Vagina (tissue), 2 donors: Measurements from ENCODE around the gene RBMX. TPM values are rescaled to one million over a fixed set of nuclear protein-coding genes. Genes with fewer than 3 reads are reported as not detected.

ENCODE experiments used
- DNase-seq, 2 donors: peaks; one replicate each; pipeline ENCODE4 v3.0.0-alpha.2; 2017; ENCODE audit errors: extremely low spot score in 2 of 2
- H3K27ac ChIP-seq: fragments of 200-600 bp; sonication (generic); one replicate; pipeline ENCODE4 v1.5.1; 2019
- H3K27me3 ChIP-seq: fragments of 200-600 bp; sonication (generic); one replicate; pipeline ENCODE4 v1.5.1; 2019
- H3K36me3 ChIP-seq, 2 donors: fragments of 200-600 bp; sonication (generic); one replicate each; pipeline ENCODE4 v1.5.1; 2017 to 2019
- H3K4me1 ChIP-seq: fragments of 200-600 bp; sonication (generic); one replicate; pipeline ENCODE4 v1.5.1; 2019
- H3K4me3 ChIP-seq, 2 donors: fragments of 200-600 bp; sonication (generic); 1 replicate in 1 of 2; 2 replicates in 1 of 2; pipeline ENCODE4 v1.5.1; 2016 to 2019
- H3K9me3 ChIP-seq: fragments of 200-600 bp; sonication (generic); one replicate; pipeline ENCODE4 v1.5.1; 2019
- CTCF ChIP-seq, 3 experiments: fragments of 450-650 bp in 2 of 3; fragments of 200-600 bp in 1 of 3; sonication (generic) in 1 of 3; IDR thresholded peaks; one replicate each; pipeline ENCODE4 v1.5.1; 2017 to 2019; ENCODE audit warnings: antibody characterized with exemption in 3 of 3, mild to moderate bottlenecking in 2 of 3, moderate library complexity in 2 of 3
- POLR2A ChIP-seq, 2 donors: fragments of 450-650 bp; IDR thresholded peaks; one replicate each; pipeline ENCODE4 v1.6.1; 2017; ENCODE audit warnings: antibody characterized with exemption in 2 of 2, mild to moderate bottlenecking in 2 of 2, moderate library complexity in 2 of 2
- POLR2AphosphoS5 ChIP-seq, 2 donors: sonication (generic); formaldehyde crosslinking; IDR thresholded peaks; one replicate each; pipeline ENCODE4 v1.9.0; 2017; ENCODE audit warnings: antibody characterized with exemption in 2 of 2, mild to moderate bottlenecking in 2 of 2, low read depth in 1 of 2; ENCODE audit not compliant: insufficient read depth in 1 of 2
- intact Hi-C: fragments of 100-400 bp; cut with DNase I; formaldehyde crosslinking; loops from one replicate; pipeline ENCODE4 v1.15.1; 2023
- total RNA-seq: library from RNA; depleted of rRNA; stranded (reverse); fragments of >200 nt; gene quantifications from one replicate; pipeline ENCODE4 v1.2.3, GENCODE V29; 2016

RBMX gene
- total RNA-seq, 1 donor from 2014 or later = 193 TPM

DNA sequence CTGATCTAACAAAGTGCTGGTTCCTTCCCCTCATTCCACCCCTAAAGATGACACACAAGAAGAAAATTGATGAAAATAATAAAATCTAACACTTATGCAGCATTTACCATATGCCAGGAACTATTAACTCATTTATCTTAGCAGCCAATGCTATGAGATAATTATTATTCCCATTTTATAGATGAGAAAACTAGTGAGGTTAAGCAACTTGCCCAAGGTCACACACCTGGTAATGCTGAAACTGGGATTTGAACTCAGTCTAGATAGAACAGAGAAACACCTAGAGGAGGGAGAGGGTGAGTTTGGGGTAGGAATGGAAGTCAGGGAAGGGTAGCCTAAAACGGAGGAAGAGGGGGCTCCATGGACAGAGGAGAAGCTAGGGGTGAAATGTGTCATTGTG is 18.6 kb downstream of the RBMX start:
- no peaks in the 10 kb centered on the region for H3K27me3 ChIP-seq
- no peaks in the 10 kb centered on the region for H3K9me3 ChIP-seq
- H3K36me3 ChIP-seq = no peaks in the 10 kb centered on the region
- TF ChIP-seq POLR2AphosphoS5 (IDR thresholded peaks at IDR 0.05; ENCODE audit: insufficient read depth in 1 of 2, low read depth in 1 of 2) = no peak
- TF ChIP-seq POLR2A (IDR thresholded peaks at IDR 0.05) = no peak
- TF ChIP-seq CTCF (IDR thresholded peaks at IDR 0.05) = no peak
- no peak overlapping the region for H3K27ac ChIP-seq
- DNase-seq = no peak
- intact Hi-C loops = no loop called here
- H3K4me1 ChIP-seq = no peaks in the 10 kb centered on the region
- H3K4me3 ChIP-seq = no peak overlapping the region

- H3K4me1 ChIP-seq = no peaks in the 10 kb centered on the region
- H3K27ac ChIP-seq = no peak overlapping the region
- TF ChIP-seq CTCF (IDR thresholded peaks at IDR 0.05) (no peak), POLR2AphosphoS5 (IDR thresholded peaks at IDR 0.05; ENCODE audit: insufficient read depth in 1 of 2, low read depth in 1 of 2) (no peak), POLR2A (IDR thresholded peaks at IDR 0.05) (no peak)
- H3K4me3 ChIP-seq = no peak overlapping the region
- no peak for DNase-seq
- no peaks in the 10 kb centered on the region for H3K27me3 ChIP-seq
- no peaks in the 10 kb centered on the region for H3K9me3 ChIP-seq
- H3K36me3 ChIP-seq = no peaks in the 10 kb centered on the region
- intact Hi-C loops = no loop called here
Measured at GRCh38 chrX:136858007-136858756, 22.3 kb downstream of the RBMX start.

DNA sequence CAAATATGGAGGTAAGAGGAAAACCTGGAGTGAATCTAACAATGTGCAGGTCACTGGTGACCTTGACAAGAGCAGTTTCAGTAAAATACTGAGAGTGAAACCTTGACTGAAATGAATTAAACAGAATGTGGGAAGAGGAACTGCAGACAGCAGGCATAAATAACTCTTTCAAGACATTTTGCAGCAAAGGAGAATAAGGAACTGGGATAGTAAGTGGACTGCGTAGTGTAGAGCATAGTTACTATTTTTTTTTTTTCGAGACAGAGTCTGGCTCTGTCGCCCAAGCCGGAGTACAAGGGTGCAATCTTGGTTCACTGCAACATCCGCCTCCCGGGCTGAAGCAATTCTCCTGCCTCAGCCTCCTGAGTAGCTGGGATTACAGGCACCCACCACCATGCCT is 24.0 kb downstream of the RBMX start:
- TF ChIP-seq POLR2A (IDR thresholded peaks at IDR 0.05) (no peak), POLR2AphosphoS5 (IDR thresholded peaks at IDR 0.05; ENCODE audit: insufficient read depth in 1 of 2, low read depth in 1 of 2) (no peak), CTCF (IDR thresholded peaks at IDR 0.05) (no peak)
- Histone ChIP-seq H3K36me3 (no peaks in the 10 kb centered on the region), H3K4me3 (no peak overlapping the region), H3K27me3 (no peaks in the 10 kb centered on the region), H3K4me1 (no peaks in the 10 kb centered on the region), H3K27ac (no peak overlapping the region), H3K9me3 (no peaks in the 10 kb centered on the region)
- intact Hi-C loops = no loop called here
- DNase-seq = no peak

DNA sequence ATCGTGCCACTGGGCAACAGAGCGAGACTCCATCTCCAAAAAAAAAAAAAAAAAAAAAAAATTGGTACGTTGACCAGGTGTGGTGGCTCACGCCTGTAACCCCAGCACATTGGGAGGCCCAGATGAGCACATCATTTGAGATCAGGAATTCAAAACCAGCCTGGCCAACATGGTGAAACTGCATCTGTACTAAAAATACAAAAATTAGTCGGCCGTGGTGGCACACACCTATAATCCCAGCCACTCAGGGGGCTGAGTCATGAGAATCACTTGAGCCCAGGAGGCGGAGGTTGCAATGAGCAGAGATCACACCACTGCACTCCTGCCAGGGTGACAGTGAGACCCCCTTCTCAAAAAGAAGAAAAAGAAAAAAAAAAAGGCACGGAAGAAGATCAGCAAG is 24.5 kb downstream of the RBMX start:
- TF ChIP-seq CTCF (IDR thresholded peaks at IDR 0.05) (no peak), POLR2A (IDR thresholded peaks at IDR 0.05) (no peak)
- intact Hi-C loops = no loop called here
- H3K27ac ChIP-seq = no peak overlapping the region

GRCh38 chrX:136851526-136851925 is 29.0 kb downstream of the RBMX start:
- H3K9me3 ChIP-seq = no peaks in the 10 kb centered on the region
- no peak for DNase-seq
- no peak overlapping the region for H3K27ac ChIP-seq
- H3K36me3 ChIP-seq = no peaks in the 10 kb centered on the region
- intact Hi-C loops = no loop called here
- no peaks in the 10 kb centered on the region for H3K27me3 ChIP-seq
- TF ChIP-seq CTCF (IDR thresholded peaks at IDR 0.05) (no peak), POLR2AphosphoS5 (IDR thresholded peaks at IDR 0.05; ENCODE audit: insufficient read depth in 1 of 2, low read depth in 1 of 2) (no peak), POLR2A (IDR thresholded peaks at IDR 0.05) (no peak)
- H3K4me1 ChIP-seq = no peaks in the 10 kb centered on the region
- no peak overlapping the region for H3K4me3 ChIP-seq

More for the DNA sequence above, 24.5 kb downstream of the RBMX start:
- Histone ChIP-seq H3K4me3 (no peak overlapping the region), H3K27me3 (no peaks in the 10 kb centered on the region), H3K9me3 (no peaks in the 10 kb centered on the region), H3K4me1 (no peaks in the 10 kb centered on the region), H3K36me3 (no peaks in the 10 kb centered on the region)
- no peak for DNase-seq
